Measurements from ENCODE around the gene VMP1. TPM values are rescaled to one million over a fixed set of nuclear protein-coding genes. Genes with fewer than 3 reads are reported as not detected.

VMP1 gene
- total and polyA plus RNA-seq, 2 of the 13 experiments (the other 11 are each of a cell fraction or from before 2014, with no cell fraction given) = 186 to 271 TPM

DNA sequence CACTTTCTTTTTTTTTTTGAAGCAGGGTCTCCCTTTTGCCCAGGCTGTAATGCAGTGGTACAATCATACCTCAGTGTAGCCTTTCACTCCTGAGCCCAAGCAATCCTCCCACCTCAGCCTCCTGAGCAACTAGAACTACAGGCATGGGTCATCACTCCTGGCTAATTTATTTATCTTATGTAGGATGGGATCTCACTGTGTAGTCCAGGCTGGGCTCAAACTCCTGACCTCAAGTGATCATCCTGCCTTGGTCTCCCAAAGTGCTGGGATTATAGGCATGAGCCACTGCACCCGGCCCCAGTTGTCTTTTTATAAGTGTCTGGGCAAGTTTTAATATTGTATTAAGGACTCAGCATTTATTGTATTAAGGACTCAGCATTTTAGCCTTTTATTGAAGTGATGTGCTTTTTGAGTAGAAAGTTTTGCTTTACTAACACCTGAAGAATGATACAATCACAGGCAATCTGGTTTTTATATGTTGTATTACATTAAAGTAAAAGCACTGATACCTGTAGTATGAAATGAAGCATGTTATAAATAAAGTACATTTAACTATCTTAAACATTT lies 22.9 kb downstream of the VMP1 start:
- H3K27ac ChIP-seq (ENCODE audit: extremely low read length, insufficient read depth, low read length) = peak overlapping the region; percentile 41
- no peaks in the 10 kb centered on the region for H3K9me3 ChIP-seq (ENCODE audit: low read length)
- H3K9ac ChIP-seq (ENCODE audit: insufficient read depth, low read depth, low read length) = no peak overlapping the region
- WGBS (ENCODE audit: low lambda C conversion rate) = 100% methylated on average over 1 of the region's 1 CpG
- H3K4me3 ChIP-seq (replicated peaks in 1 of 3; ENCODE audit: insufficient read depth in 1 of 3, low read depth in 2 of 3, low read length in 3 of 3) = no peak overlapping the region
- H2AFZ ChIP-seq (ENCODE audit: low read length) = no peak overlapping the region
- H3K36me3 ChIP-seq (replicated peaks in 1 of 2; ENCODE audit: control insufficient read depth in 1 of 2, insufficient read depth in 2 of 2, low read length in 2 of 2) = peaks cover 4 to 16% of the 10 kb centered on the region in 2 experiments
- intact Hi-C loops (cut with micrococcal nuclease; ENCODE audit: unreplicated experiment) (no loop called here), in situ Hi-C loops (cut with HindIII; ENCODE audit: extremely low pct_ligation_motif_present, low pct_unique_long_range_greater_than_20kb) (no loop called here)
- TF ChIP-seq BRCA1 (CRISPR knock-in tag; IDR thresholded peaks at IDR 0.05) (no peak), MAFF (IDR thresholded peaks at IDR 0.05; ENCODE audit: low read depth, low read length) (peak; percentile 55), MAFK (conservative IDR thresholded peaks at IDR 0.05 in 1 of 2, IDR thresholded peaks at IDR 0.05 in 1 of 2; ENCODE audit: low read length in 2 of 2) (0 out of 4 replicates have a peak, but pooled peaks of 1 of the 2 experiments have one; percentile 47), ZNF121 (CRISPR knock-in tag; IDR thresholded peaks at IDR 0.05) (peak; percentile 88)
- TF ChIP-seq, protein P1, sequence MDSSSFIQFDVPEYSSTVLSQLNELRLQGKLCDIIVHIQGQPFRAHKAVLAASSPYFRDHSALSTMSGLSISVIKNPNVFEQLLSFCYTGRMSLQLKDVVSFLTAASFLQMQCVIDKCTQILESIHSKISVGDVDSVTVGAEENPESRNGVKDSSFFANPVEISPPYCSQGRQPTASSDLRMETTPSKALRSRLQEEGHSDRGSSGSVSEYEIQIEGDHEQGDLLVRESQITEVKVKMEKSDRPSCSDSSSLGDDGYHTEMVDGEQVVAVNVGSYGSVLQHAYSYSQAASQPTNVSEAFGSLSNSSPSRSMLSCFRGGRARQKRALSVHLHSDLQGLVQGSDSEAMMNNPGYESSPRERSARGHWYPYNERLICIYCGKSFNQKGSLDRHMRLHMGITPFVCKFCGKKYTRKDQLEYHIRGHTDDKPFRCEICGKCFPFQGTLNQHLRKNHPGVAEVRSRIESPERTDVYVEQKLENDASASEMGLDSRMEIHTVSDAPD (CRISPR knock-in tag; IDR thresholded peaks at IDR 0.05) = no peak
- peaks cover 58% of the 10 kb centered on the region for H3K79me2 ChIP-seq (ENCODE audit: insufficient read depth, low read length)
- no peak for DNase-seq (ENCODE audit: low spot score)
- FAIRE-seq = no peak
- no peaks in the 10 kb centered on the region for H4K20me1 ChIP-seq (ENCODE audit: insufficient read depth, low read length)
- ChIA-PET CTCF (ENCODE audit: low intra/inter-chr PET ratio, low total read pairs) (no interaction called here), POLR2A (interaction anchor here (2.7 kb wide), 1 partner anchor 23 kb away, joined by 7 read pairs; the partner anchor contains the start of genes PTRH2 and VMP1)
- H3K4me1 ChIP-seq (ENCODE audit: insufficient read depth, low read length) = peaks cover 50% of the 10 kb centered on the region
- H3K4me2 ChIP-seq (ENCODE audit: low read depth, low read length) = no peak overlapping the region
- no peaks in the 10 kb centered on the region for H3K27me3 ChIP-seq (ENCODE audit: control insufficient read depth in 1 of 2, insufficient read depth in 2 of 2, low read length in 2 of 2)
- ATAC-seq = no peak
- no TSS peak for BruUV-seq (replicated peaks)

- Histone ChIP-seq H3K9ac (ENCODE audit: insufficient read depth, low read depth, low read length) (no peak overlapping the region), H3K79me2 (ENCODE audit: insufficient read depth, low read length) (peaks cover 25% of the 10 kb centered on the region), H3K9me3 (ENCODE audit: low read length) (no peaks in the 10 kb centered on the region), H2AFZ (ENCODE audit: low read length) (no peak overlapping the region), H3K27me3 (ENCODE audit: control insufficient read depth in 1 of 2, insufficient read depth in 2 of 2, low read length in 2 of 2) (no peaks in the 10 kb centered on the region), H4K20me1 (ENCODE audit: insufficient read depth, low read length) (no peaks in the 10 kb centered on the region), H3K27ac (ENCODE audit: extremely low read length, insufficient read depth, low read length) (no peak overlapping the region), H3K4me3 (replicated peaks in 1 of 3; ENCODE audit: insufficient read depth in 1 of 3, low read depth in 2 of 3, low read length in 3 of 3) (no peak overlapping the region), H3K4me2 (ENCODE audit: low read depth, low read length) (no peak overlapping the region), H3K36me3 (replicated peaks in 1 of 2; ENCODE audit: control insufficient read depth in 1 of 2, insufficient read depth in 2 of 2, low read length in 2 of 2) (peaks cover 7 to 30% of the 10 kb centered on the region in 2 experiments), H3K4me1 (ENCODE audit: insufficient read depth, low read length) (peaks cover 18% of the 10 kb centered on the region)
- ATAC-seq = no peak
- WGBS (ENCODE audit: low lambda C conversion rate) = 98% methylated on average over 2 of the region's 2 CpGs
- no peak for DNase-seq (ENCODE audit: low spot score)
- POLR2A ChIA-PET = interaction anchor here (1.3 kb wide), 1 partner anchor 26 kb away, joined by 3 read pairs; the partner anchor contains the start of genes PTRH2 and VMP1
- no TSS peak for BruUV-seq (replicated peaks)
- in situ Hi-C loops (cut with HindIII; ENCODE audit: extremely low pct_ligation_motif_present, low pct_unique_long_range_greater_than_20kb) (no loop called here), intact Hi-C loops (cut with micrococcal nuclease; ENCODE audit: unreplicated experiment) (no loop called here)
- CTCF ChIA-PET (ENCODE audit: low intra/inter-chr PET ratio, low total read pairs) = no interaction called here
- no peak for FAIRE-seq
- TF ChIP-seq ZNF333 (CRISPR knock-in tag; IDR thresholded peaks at IDR 0.05; ENCODE audit: borderline replicate concordance) (no peak), ATF3 (CRISPR knock-in tag; IDR thresholded peaks at IDR 0.05) (no peak), ZNF629 (CRISPR knock-in tag; conservative IDR thresholded peaks at IDR 0.05) (peak; percentile 85), ZMYM4 (CRISPR knock-in tag; IDR thresholded peaks at IDR 0.05) (no peak)
- TF ChIP-seq, protein P2, sequence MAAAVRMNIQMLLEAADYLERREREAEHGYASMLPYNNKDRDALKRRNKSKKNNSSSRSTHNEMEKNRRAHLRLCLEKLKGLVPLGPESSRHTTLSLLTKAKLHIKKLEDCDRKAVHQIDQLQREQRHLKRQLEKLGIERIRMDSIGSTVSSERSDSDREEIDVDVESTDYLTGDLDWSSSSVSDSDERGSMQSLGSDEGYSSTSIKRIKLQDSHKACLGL (CRISPR knock-in tag; IDR thresholded peaks at IDR 0.05) = no peak
Observed at GRCh38 chr17:59733697-59734096, 26.2 kb downstream of the VMP1 start.
